GM18909 (cell line): ENCODE data around the gene TSPAN18.

Experiments used
- ATAC-seq: cut with Tn5 transposase; IDR thresholded peaks from one replicate; pipeline ENCODE4 v1.9.1; 2021; ENCODE audit warnings: mild to moderate bottlenecking; ENCODE audit not compliant: unreplicated experiment, poor library complexity

The TSPAN18 gene

GRCh38 chr11:44791316-44791925 is 64.7 kb downstream of the TSPAN18 start:
- no peak for ATAC-seq

- ATAC-seq = no peak
Measured at GRCh38 chr11:44792171-44792570, 65.4 kb downstream of the TSPAN18 start.

GRCh38 chr11:44793350-44794090 is 66.8 kb downstream of the TSPAN18 start:
- ATAC-seq = no peak

- no peak for ATAC-seq
Measured at GRCh38 chr11:44795803-44796535, 69.2 kb downstream of the TSPAN18 start.

GRCh38 chr11:44797051-44797450 is 70.3 kb downstream of the TSPAN18 start:
- no peak for ATAC-seq

- ATAC-seq = no peak
Measured at GRCh38 chr11:44797886-44798606, 71.3 kb downstream of the TSPAN18 start.

- ATAC-seq = no peak
Measured at GRCh38 chr11:44798607-44798972, 71.8 kb downstream of the TSPAN18 start.

- ATAC-seq = no peak
Measured at GRCh38 chr11:44799012-44799411, 72.2 kb downstream of the TSPAN18 start.

- ATAC-seq = no peak
Measured at GRCh38 chr11:44802347-44802746, 75.6 kb downstream of the TSPAN18 start.

- ATAC-seq = no peak
Measured at GRCh38 chr11:44803009-44803408, 76.2 kb downstream of the TSPAN18 start.

GRCh38 chr11:44804449-44805437 is 78.0 kb downstream of the TSPAN18 start:
- no peak for ATAC-seq

GRCh38 chr11:44805596-44805995 is 78.8 kb downstream of the TSPAN18 start:
- no peak for ATAC-seq

- ATAC-seq = no peak
Measured at GRCh38 chr11:44808053-44808753, 81.4 kb downstream of the TSPAN18 start.

- ATAC-seq = no peak
Measured at GRCh38 chr11:44809283-44809682, 82.5 kb downstream of the TSPAN18 start.

- no peak for ATAC-seq
Measured at GRCh38 chr11:44811841-44812448, 85.2 kb downstream of the TSPAN18 start.

GRCh38 chr11:44812971-44813370 is 86.2 kb downstream of the TSPAN18 start:
- no peak for ATAC-seq

- no peak for ATAC-seq
Measured at GRCh38 chr11:44813401-44813800, 86.6 kb downstream of the TSPAN18 start.

GRCh38 chr11:44814881-44815592 is 88.3 kb downstream of the TSPAN18 start:
- ATAC-seq = no peak
